H1 (cell line): Measurements from ENCODE around the gene CST6. TPM values are rescaled to one million over a fixed set of nuclear protein-coding genes. Genes with fewer than 3 reads are reported as not detected.

Source experiments
- CTCF ChIA-PET: fragments of 300-600 bp; sonication (Branson Sonifier 250); formaldehyde crosslinking; loops from one replicate; lab custom pipeline; 2021; ENCODE audit not compliant: partially characterized antibody; lab: Charles Lee
- POLR2A ChIA-PET: fragments of 300-600 bp; sonication (Branson Sonifier 250); formaldehyde crosslinking; loops from one replicate; lab custom pipeline; 2021; ENCODE audit warnings: inconsistent platforms; ENCODE audit not compliant: partially characterized antibody; lab: Charles Lee
- DNase-seq, 2 experiments: peaks; one replicate each; pipeline versions ENCODE4 v3.0.0 to v3.0.0-alpha.2; 2010 to 2022; ENCODE audit warnings: low spot score in 2 of 2, low read depth in 1 of 2, mixed read lengths in 1 of 2
- FAIRE-seq: peaks from 2 replicates; lab custom pipeline; 2011; peaks lifted over from hg19 to GRCh38; lab: Jason Lieb, UNC
- H2AFZ ChIP-seq: 2 replicates; pipeline ENCODE4 v1.8.1; 2012; ENCODE audit warnings: low read length, inconsistent platforms
- H2AK5ac ChIP-seq: 2 replicates; pipeline ENCODE4 v1.6.1; 2013; ENCODE audit warnings: low read depth, low read length
- H2BK120ac ChIP-seq: replicated peaks from 2 replicates; pipeline ENCODE3; 2013; ENCODE audit warnings: low read depth, low read length, inconsistent platforms
- H2BK12ac ChIP-seq: 2 replicates; pipeline ENCODE4 v1.6.1; 2013; ENCODE audit warnings: low read depth, low read length
- H2BK15ac ChIP-seq: 2 replicates; pipeline ENCODE4 v1.6.1; 2013; ENCODE audit warnings: low read length
- H2BK20ac ChIP-seq: 2 replicates; pipeline ENCODE4 v1.6.1; 2013; ENCODE audit warnings: low read length
- H2BK5ac ChIP-seq: 2 replicates; pipeline ENCODE4 v1.6.1; 2013; ENCODE audit warnings: low read depth, low read length
- H3K14ac ChIP-seq: 2 replicates; pipeline ENCODE4 v1.6.1; 2013; ENCODE audit warnings: inconsistent platforms; ENCODE audit not compliant: insufficient read length
- H3K18ac ChIP-seq: 2 replicates; pipeline ENCODE4 v1.6.1; 2013; ENCODE audit warnings: low read length; ENCODE audit errors: extremely low read depth
- H3K23ac ChIP-seq: 2 replicates; pipeline ENCODE4 v1.6.1; 2013; ENCODE audit warnings: inconsistent platforms; ENCODE audit not compliant: insufficient read length
- H3K23me2 ChIP-seq: 2 replicates; pipeline ENCODE4 v1.6.1; 2013; ENCODE audit warnings: low read depth, low read length
- H3K27ac ChIP-seq: 2 replicates; pipeline ENCODE4 v1.6.1; 2011; ENCODE audit warnings: low read depth, low read length, inconsistent platforms
- H3K27me3 ChIP-seq, 4 experiments: replicated peaks in 1 of 4; 1 replicate in 1 of 4; 2 replicates in 3 of 4; pipeline versions ENCODE4 v1.6.1 to v1.8.1; 2011 to 2013; ENCODE audit warnings: low read length in 3 of 4, mild to moderate bottlenecking in 3 of 4, inconsistent platforms in 2 of 4, mixed read lengths in 2 of 4, moderate library complexity in 1 of 4; ENCODE audit not compliant: control insufficient read depth in 3 of 4, insufficient read depth in 3 of 4; ENCODE audit errors: extremely low read depth in 1 of 4
- H3K36me3 ChIP-seq, 4 experiments: 2 replicates each; pipeline versions ENCODE4 v1.6.1 to v1.8.1; 2011 to 2013; ENCODE audit warnings: mild to moderate bottlenecking in 4 of 4, low read length in 3 of 4, moderate library complexity in 2 of 4, control low read depth in 1 of 4, inconsistent platforms in 1 of 4; ENCODE audit not compliant: insufficient read depth in 4 of 4, control insufficient read depth in 2 of 4
- H3K4ac ChIP-seq: replicated peaks from 2 replicates; pipeline ENCODE3; 2013; ENCODE audit warnings: low read length, low read depth, mixed read lengths, inconsistent platforms; ENCODE audit not compliant: insufficient read length
- H3K4me1 ChIP-seq, 4 experiments: replicated peaks in 1 of 4; 1 replicate in 1 of 4; 2 replicates in 3 of 4; pipeline versions ENCODE4 v1.6.1 to v1.8.1; 2011 to 2013; ENCODE audit warnings: low read length in 3 of 4, inconsistent platforms in 2 of 4, mixed read lengths in 1 of 4; ENCODE audit not compliant: insufficient read depth in 4 of 4, control insufficient read depth in 3 of 4
- H3K4me2 ChIP-seq, 2 experiments: 2 replicates each; pipeline versions ENCODE4 v1.6.1 to v1.8.1; 2011 to 2013; ENCODE audit warnings: low read depth in 2 of 2, low read length in 2 of 2, control low read depth in 1 of 2, inconsistent platforms in 1 of 2, mild to moderate bottlenecking in 1 of 2; ENCODE audit not compliant: insufficient read depth in 1 of 2
- H3K4me3 ChIP-seq, 4 experiments: fragments of 200-600, 300-600 bp in 1 of 4; sonication (generic), shearing (Covaris generic), sonication (Bioruptor Twin) in 1 of 4; 2 replicates each; pipeline versions ENCODE4 v1.5.1 to v1.8.1; 2011 to 2016; ENCODE audit warnings: low read length in 4 of 4, low read depth in 3 of 4, control low read depth in 2 of 4, inconsistent platforms in 2 of 4, mild to moderate bottlenecking in 2 of 4, mixed read lengths in 1 of 4, moderate library complexity in 1 of 4; ENCODE audit not compliant: insufficient read depth in 2 of 4; ENCODE audit errors: extremely low read depth in 1 of 4
- H3K56ac ChIP-seq: replicated peaks from 2 replicates; pipeline ENCODE3; 2013; ENCODE audit warnings: low read depth, mild to moderate bottlenecking, mixed read lengths, low read length, inconsistent platforms; ENCODE audit not compliant: insufficient read length
- H3K79me1 ChIP-seq: 2 replicates; pipeline ENCODE4 v1.6.1; 2013; ENCODE audit warnings: low read depth, low read length, control low read depth
- H3K79me2 ChIP-seq, 2 experiments: 2 replicates each; pipeline versions ENCODE4 v1.6.1 to v1.8.1; 2012 to 2013; ENCODE audit warnings: low read length in 2 of 2, mild to moderate bottlenecking in 2 of 2, inconsistent platforms in 1 of 2; ENCODE audit not compliant: insufficient read depth in 2 of 2, control insufficient read depth in 1 of 2
- H3K9ac ChIP-seq, 4 experiments: replicated peaks in 1 of 4; 1 replicate in 1 of 4; 2 replicates in 3 of 4; pipeline versions ENCODE4 v1.6.1 to v1.8.1; 2011 to 2013; ENCODE audit warnings: low read depth in 3 of 4, low read length in 3 of 4, control low read depth in 2 of 4, mild to moderate bottlenecking in 2 of 4, moderate library complexity in 2 of 4, inconsistent platforms in 1 of 4; ENCODE audit errors: extremely low read depth in 1 of 4
- H3K9me3 ChIP-seq, 2 experiments: 2 replicates each; pipeline versions ENCODE4 v1.6.1 to v1.8.1; 2012 to 2013; ENCODE audit warnings: mild to moderate bottlenecking in 2 of 2, moderate library complexity in 2 of 2, control low read depth in 1 of 2, inconsistent platforms in 1 of 2, low read depth in 1 of 2, low read length in 1 of 2, mixed read lengths in 1 of 2; ENCODE audit not compliant: insufficient read depth in 2 of 2
- H4K20me1 ChIP-seq, 2 experiments: replicated peaks in 1 of 2; 2 replicates each; pipeline versions ENCODE3 to v1.8.1; 2011 to 2013; ENCODE audit warnings: inconsistent platforms in 2 of 2, low read length in 2 of 2, mild to moderate bottlenecking in 1 of 2; ENCODE audit not compliant: insufficient read depth in 2 of 2, control insufficient read depth in 1 of 2
- H4K5ac ChIP-seq: 2 replicates; pipeline ENCODE4 v1.6.1; 2013; ENCODE audit warnings: low read length, low read depth, mixed read lengths, inconsistent platforms; ENCODE audit not compliant: insufficient read length
- H4K8ac ChIP-seq: 2 replicates; pipeline ENCODE4 v1.8.0; 2013; ENCODE audit warnings: mild to moderate bottlenecking, moderate library complexity, low read length, inconsistent platforms; ENCODE audit not compliant: insufficient read depth; ENCODE audit errors: extremely low read depth
- H4K91ac ChIP-seq: replicated peaks from 2 replicates; pipeline ENCODE3; 2013; ENCODE audit warnings: low read length, mixed read lengths, inconsistent platforms; ENCODE audit not compliant: insufficient read length
- BCL11A ChIP-seq, 2 experiments: IDR thresholded peaks; one replicate each; pipeline ENCODE4 v1.6.1; 2011; ENCODE audit warnings: low read depth in 2 of 2, low read length in 2 of 2, mild to moderate bottlenecking in 2 of 2
- CBX5 ChIP-seq: fragments of 300-800, 300-1000 bp; sonication (generic); IDR thresholded peaks from 2 replicates; pipeline ENCODE4 v1.7.1; 2016; ENCODE audit warnings: antibody characterized with exemption, low read length, low read depth
- CEBPB ChIP-seq: IDR thresholded peaks from 2 replicates; pipeline ENCODE4 v1.6.1; 2012; ENCODE audit warnings: low read depth, low read length
- CHD1 ChIP-seq: IDR thresholded peaks from 2 replicates; pipeline ENCODE4 v1.6.1; 2012; ENCODE audit warnings: low read depth, low read length, improper control_type of control experiment
- POU5F1 ChIP-seq: IDR thresholded peaks from 2 replicates; pipeline ENCODE4 v1.6.1; 2011; ENCODE audit warnings: low read depth, mild to moderate bottlenecking, low read length, moderate library complexity
- RFX5 ChIP-seq: IDR thresholded peaks from 2 replicates; pipeline ENCODE4 v1.6.1; 2011; ENCODE audit warnings: low read depth, low read length, improper control_type of control experiment, borderline replicate concordance
- SAP30 ChIP-seq: fragments of 300-600 bp; sonication (generic); IDR thresholded peaks from 2 replicates; pipeline ENCODE4 v1.7.1; 2012; ENCODE audit warnings: low read length, moderate library complexity, mild to moderate bottlenecking, inconsistent platforms; ENCODE audit not compliant: insufficient read depth, insufficient replicate concordance
- SIX5 ChIP-seq: IDR thresholded peaks from 2 replicates; pipeline ENCODE4 v1.6.1; 2011; ENCODE audit warnings: mild to moderate bottlenecking, low read depth, low read length
- SP1 ChIP-seq: IDR thresholded peaks from 2 replicates; pipeline ENCODE4 v1.6.1; 2011; ENCODE audit warnings: low read depth, low read length
- SP2 ChIP-seq: IDR thresholded peaks from 2 replicates; pipeline ENCODE4 v1.6.1; 2012; ENCODE audit warnings: mild to moderate bottlenecking, low read length, inconsistent platforms
- TCF12 ChIP-seq: IDR thresholded peaks from 2 replicates; pipeline ENCODE4 v1.6.1; 2011; ENCODE audit warnings: low read depth, mild to moderate bottlenecking, low read length
- WGBS, 2 experiments: shearing (Covaris generic) in 1 of 2; methylation state at CpG; one replicate each; pipeline versions ENCODE4 v1.1.6 to v1.1.7; 2013 to 2015; ENCODE audit warnings: low lambda C conversion rate in 2 of 2, mixed read lengths in 2 of 2, inconsistent platforms in 1 of 2, low coverage in 1 of 2, missing lambda C conversion rate in 1 of 2; ENCODE audit not compliant: insufficient replicate concordance in 2 of 2, insufficient coverage in 1 of 2, insufficient read length in 1 of 2; ENCODE audit errors: extremely low coverage in 1 of 2, missing lambda C conversion rate in 1 of 2; 5-methylcytosine and 5-hydroxymethylcytosine counted together
- polyA plus RNA-seq, 7 experiments: library from polyadenylated mRNA; depleted of rRNA in 3 of 7; stranded (reverse) in 5 of 7; unstranded in 2 of 7; fragments of >200 nt in 5 of 7; fragments of 200-250 nt in 2 of 7; gene quantifications; 1 replicate in 5 of 7; 2 replicates in 1 of 7; 4 replicates in 1 of 7; pipeline versions ENCODE4 v1.2.1 to v1.2.3, GENCODE V29; 2011 to 2013; ENCODE audit warnings: missing spikeins in 2 of 7, mixed read lengths in 2 of 7
- total RNA-seq: library from RNA; stranded (reverse); fragmentation: NEBNext Ultra II Directional; extraction: Animal tissue kit (Norgen Biotek cat#: 25700); gene quantifications from 2 replicates; pipeline ENCODE4 v1.2.1, GENCODE V29; 2021
- TF ChIP-seq, protein P1 (sequence below): IDR thresholded peaks from 2 replicates; pipeline ENCODE4 v1.6.1; 2012; ENCODE audit warnings: low read length, inconsistent platforms

Gene CST6
- total and polyA plus RNA-seq, 2 of the 8 experiments (the other 6 are each of a cell fraction or from before 2014, with no cell fraction given), result 1.6 to 7.6 TPM

DNA sequence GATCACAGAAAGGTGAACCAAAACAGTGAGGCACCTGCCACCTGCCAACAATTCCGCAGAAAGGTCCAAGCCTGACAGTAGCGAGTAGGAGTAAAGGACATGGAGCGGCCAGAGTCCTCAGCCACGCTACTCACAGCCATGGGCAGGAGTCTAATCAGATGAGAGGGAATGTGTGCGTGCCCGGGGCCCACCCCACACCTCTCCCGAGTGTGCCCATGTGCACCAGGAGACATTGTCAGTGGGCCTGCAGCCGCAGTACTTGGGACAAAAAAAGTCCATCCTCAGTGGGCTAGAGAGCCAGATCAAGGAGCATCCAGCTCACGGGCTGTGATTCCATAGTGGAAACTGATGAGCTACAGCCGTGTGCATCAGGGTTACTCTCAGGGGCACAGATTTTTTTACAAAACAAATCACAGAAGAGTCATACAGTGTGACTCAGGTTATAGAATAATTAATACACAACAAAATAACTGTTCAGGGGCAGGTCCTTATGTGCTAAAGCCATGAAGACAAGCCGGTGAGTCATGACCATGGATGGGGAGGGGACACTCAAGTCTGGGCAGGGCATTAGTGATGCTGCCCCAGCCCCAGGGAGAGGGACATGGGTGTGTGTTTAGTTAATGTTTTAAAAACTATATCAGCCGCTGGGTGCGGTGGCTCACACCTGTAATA lies 38.2 kb upstream of the CST6 start:
- H3K9ac ChIP-seq, result no peak overlapping the region
- no peak overlapping the region for H2AK5ac ChIP-seq
- H3K23me2 ChIP-seq, result no peaks in the 10 kb centered on the region
- H3K18ac ChIP-seq, result no peak overlapping the region
- DNase-seq (no peak), FAIRE-seq (no peak)
- no peaks in the 10 kb centered on the region for H3K79me1 ChIP-seq
- H3K56ac ChIP-seq, result no peak overlapping the region
- H2BK20ac ChIP-seq, result no peak overlapping the region
- H2AFZ ChIP-seq, result no peak overlapping the region
- no peaks in the 10 kb centered on the region for H3K79me2 ChIP-seq
- no peak overlapping the region for H2BK120ac ChIP-seq
- no peaks in the 10 kb centered on the region for H3K4me1 ChIP-seq
- H3K4ac ChIP-seq, result no peak overlapping the region
- no peaks in the 10 kb centered on the region for H3K9me3 ChIP-seq
- H4K8ac ChIP-seq, result no peak overlapping the region
- no peak overlapping the region for H3K4me3 ChIP-seq
- no peak overlapping the region for H3K23ac ChIP-seq
- H2BK12ac ChIP-seq, result no peak overlapping the region
- H2BK5ac ChIP-seq, result no peak overlapping the region
- 90% methylated on average over 13 of the region's 13 CpGs; no CpG with 5 or more reads in 1 of the 2 experiments for WGBS, 2 experiments
- no peak overlapping the region for H4K91ac ChIP-seq
- peaks cover 6 to 28% (median 21%) of the 10 kb centered on the region in 4 experiments; a peak in 7 of 8 replicates for H3K36me3 ChIP-seq
- H4K20me1 ChIP-seq, result no peaks in the 10 kb centered on the region
- H3K14ac ChIP-seq, result no peak overlapping the region
- H2BK15ac ChIP-seq, result no peak overlapping the region
- H3K27me3 ChIP-seq, result no peaks in the 10 kb centered on the region
- no peak overlapping the region for H3K27ac ChIP-seq
- POLR2A ChIA-PET, result interaction anchor here (0.8 to 1.1 kb wide), 4 partner anchors 10 to 13 kb away, joined by 3 to 5 read pairs (median 4); no protein-coding TSS in a partner anchor
- CTCF ChIA-PET, result interaction anchor here (0.6 to 1.2 kb wide), 6 partner anchors 14 to 435 kb away, joined by 3 to 6 read pairs (median 3); no protein-coding TSS in a partner anchor
- no peak overlapping the region for H3K4me2 ChIP-seq
- no peak overlapping the region for H4K5ac ChIP-seq
- no peak for TF ChIP-seq BCL11A (IDR thresholded peaks at IDR 0.05; ENCODE audit: low read depth in 2 of 2, low read length in 2 of 2)
- TF ChIP-seq, protein P1, sequence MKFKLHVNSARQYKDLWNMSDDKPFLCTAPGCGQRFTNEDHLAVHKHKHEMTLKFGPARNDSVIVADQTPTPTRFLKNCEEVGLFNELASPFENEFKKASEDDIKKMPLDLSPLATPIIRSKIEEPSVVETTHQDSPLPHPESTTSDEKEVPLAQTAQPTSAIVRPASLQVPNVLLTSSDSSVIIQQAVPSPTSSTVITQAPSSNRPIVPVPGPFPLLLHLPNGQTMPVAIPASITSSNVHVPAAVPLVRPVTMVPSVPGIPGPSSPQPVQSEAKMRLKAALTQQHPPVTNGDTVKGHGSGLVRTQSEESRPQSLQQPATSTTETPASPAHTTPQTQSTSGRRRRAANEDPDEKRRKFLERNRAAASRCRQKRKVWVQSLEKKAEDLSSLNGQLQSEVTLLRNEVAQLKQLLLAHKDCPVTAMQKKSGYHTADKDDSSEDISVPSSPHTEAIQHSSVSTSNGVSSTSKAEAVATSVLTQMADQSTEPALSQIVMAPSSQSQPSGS, result no peak
- TF ChIP-seq SP2, result no peak
- no peak for TF ChIP-seq SIX5
- no peak for TF ChIP-seq CHD1
- no peak for TF ChIP-seq RFX5
- TF ChIP-seq CEBPB, result no peak
- no peak for TF ChIP-seq TCF12
- no peak for TF ChIP-seq SAP30
- no peak for TF ChIP-seq CBX5
- TF ChIP-seq POU5F1, result no peak
- no peak for TF ChIP-seq SP1
